Effector CD8-positive, alpha-beta T cell (primary cell): ENCODE data around the gene CIB1.
"Not testable (repeated sequence)": the region's sequence is repeated elsewhere in the genome, so short reads cannot be mapped to it uniquely, and the experiment has no call there.

Source experiments
- DNase-seq: peaks from one replicate; lab custom pipeline; 2025; lab: John Stamatoyannopoulos, UW

The CIB1 gene

DNA sequence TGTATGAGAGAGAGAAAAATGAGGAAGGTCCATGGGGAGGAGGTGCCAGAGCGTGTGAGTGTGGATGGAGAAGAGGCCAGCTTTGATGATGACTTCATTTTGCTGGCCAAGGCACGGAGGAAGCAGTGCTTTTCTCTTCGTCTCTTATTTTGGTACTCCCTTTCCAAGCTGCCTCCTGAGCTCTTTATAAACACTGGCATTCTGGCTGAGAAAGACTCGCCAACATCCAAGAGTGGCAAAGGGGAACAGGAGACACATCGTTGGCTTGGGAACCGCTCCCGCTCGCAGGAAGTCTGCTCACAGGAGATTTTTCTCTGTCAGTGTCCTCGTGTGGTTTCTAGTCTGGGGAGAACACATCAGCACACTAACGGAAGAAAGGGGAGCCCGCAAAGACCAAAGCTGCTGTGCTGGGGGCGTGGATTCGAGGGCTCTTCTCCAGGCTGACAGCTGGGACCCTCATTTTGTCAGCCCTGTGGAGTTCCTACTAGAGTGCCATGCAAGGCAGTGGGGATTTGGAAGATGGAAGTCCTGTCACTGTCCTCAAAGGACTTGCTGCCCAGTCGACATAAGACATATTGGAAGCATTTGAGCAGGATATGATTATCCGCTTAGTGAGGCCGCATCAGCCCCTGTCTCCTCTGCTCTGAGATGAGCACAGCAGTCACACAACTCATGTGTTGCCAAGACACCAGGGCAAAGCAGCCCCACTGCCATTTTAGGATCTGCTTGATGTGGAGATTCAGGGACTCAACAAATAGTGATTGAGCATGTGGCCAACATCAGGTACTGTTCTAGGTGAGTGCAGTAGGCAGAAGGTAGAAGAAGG is 40.6 kb downstream of the CIB1 start:
- no peak for DNase-seq

DNA sequence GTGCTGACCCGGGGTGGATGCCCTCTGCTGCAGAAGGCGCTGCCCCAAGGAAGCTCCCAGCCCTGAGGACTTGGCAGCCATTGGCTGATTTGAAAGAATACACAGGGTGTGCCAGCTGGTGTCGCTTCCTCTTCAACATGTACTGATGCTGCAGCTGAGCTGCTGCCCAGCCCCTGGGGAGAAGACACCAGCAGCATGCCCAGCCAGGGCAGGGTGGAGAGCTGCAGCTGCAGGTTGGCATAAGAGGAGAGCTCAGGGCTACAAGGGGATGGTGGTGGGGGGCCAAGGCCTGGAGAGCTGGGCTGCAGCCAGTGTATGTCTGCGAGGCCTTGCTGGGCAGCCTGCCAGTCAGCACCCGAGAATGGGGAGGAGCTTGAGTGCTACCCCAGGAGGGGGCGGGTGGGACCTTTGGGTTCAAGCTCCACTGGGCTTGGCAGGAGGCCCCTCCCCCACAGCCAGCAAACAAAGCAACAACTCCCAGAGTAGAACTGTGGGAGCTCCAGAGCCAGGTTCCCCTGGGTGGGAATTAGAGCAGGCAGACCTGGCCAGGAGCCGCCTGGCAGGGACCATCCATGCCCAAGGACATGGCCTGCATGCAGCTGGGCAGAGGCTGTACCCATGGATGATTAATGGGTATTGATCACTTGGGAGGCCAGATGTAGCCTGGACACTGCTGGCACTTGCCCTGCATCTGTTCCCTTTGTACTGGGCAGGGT is 41.8 kb downstream of the CIB1 start:
- DNase-seq = peak; percentile 18

DNA sequence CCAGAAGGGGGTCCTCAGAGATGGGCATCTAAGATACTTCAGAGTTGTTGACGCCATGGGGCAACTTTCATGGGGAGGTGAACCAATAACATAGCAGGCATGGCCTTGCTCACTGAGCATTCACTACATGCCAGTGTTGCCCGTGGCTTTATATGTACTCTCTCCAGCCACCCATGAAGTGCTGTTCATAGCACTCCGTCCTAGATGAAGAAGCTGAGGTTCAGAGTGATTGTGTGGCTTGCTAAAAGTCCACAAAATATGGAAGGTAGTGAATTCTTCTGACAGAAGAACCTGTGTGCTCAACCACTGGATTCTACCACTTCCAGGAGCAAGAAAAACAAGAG is 42.4 kb downstream of the CIB1 start:
- DNase-seq = no peak

DNA sequence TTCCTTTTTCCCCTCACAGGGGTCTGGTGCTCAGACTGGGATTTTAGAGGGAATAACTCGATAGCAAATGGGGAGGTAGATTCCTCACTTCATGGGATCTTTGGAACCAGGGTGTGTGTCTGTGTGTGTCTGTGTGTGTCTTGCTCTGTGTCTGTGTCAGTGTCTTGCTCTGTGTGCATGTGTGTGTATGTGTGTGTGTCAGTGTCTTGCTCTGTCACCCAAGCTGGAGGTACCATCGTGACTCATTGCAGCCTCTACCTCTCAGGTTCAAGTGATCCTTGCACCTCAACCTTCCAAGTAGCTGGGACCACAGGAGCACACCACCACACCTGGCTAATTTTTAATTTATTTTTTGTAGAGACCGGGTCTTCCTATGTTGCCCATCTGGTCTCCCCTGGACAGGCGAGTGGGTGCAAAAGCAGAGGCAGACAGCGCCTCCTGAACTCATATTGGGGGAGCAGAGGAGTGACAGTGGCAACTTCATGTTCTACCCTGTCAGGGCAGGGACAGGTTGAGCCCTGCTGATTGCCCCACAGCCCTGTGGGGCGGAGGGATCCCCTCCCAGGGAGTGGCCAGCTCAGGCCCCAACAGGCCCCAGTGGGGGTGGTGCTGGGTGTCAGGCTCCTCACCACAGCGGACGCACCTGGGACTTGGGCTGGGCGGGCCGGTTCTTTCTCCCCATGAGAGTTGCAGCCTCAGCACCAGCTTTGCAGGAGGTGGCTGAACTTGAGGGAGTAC is 43.0 kb downstream of the CIB1 start:
- DNase-seq = no peak

- no peak for DNase-seq
Observed at GRCh38 chr15:90189781-90190467, 43.8 kb downstream of the CIB1 start.

DNA sequence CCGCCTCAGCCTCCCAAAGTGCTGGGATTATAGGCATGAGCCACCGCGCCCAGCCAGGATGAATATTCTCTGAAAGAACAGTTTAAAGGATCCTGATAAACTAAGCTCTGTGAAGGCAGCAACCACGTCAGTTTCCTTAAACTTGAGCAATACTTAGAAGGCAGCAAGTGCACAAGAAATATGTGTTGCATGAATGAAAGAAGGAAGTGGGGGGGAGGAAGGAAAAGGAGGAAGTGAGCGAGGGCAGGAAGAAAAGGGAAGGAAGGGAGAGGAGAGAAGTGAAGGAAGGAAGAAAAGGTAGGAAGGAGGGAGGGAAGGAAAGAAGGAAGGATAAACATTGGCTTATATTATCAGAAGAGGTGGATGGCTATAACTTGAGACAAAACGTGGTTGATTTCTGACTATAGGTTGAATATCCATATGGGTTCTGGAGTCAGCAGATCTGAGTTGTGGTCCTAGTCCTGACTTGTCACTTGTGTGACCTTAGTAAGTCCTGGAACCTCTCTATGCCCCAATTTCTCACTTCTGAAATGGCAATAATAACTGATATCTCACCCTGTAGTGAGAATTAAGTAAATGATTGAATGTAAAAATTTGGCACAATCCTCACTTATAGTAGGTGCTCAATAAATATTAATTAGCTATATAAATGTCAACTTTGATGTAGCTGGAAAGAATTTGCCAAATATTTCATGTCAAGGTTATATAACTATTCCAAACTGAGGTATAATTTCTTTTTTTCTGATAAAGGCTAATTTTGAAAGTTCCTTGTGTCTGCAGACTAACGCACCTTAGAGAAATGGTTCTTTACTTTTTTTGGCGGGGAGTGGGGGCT is 44.6 kb downstream of the CIB1 start:
- no peak for DNase-seq

- DNase-seq = not testable (repeated sequence)
Observed at GRCh38 chr15:90188065-90188464, 45.7 kb downstream of the CIB1 start.

DNA sequence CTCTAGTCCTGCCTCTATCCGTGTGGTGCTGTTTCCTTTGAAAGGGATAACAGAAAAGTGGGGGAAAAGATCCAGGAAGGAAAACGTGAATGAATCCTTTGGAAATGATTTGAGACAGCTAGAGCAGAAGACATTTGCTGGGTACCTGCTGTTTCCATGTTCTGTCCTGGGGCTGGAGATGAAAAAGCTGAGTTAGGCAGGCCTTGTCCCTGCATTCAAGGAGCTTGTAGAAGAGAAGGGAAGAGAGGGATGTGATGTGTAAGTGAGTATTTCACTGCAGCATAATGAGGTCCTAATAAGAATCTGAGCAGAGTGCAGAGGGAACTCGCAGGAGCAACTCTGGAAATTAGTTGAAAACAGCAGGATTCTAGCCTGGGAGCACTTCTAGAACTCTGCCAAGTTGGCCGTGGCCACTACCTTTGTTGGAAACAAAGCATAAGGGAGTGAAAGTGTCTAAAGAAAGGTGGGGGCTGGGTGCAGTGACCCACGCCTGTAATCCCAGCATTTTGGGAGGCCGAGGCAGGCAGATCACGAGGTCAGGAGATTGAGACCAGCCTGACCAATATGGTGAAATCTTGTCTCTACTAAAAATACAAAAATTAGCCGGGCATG is 46.4 kb downstream of the CIB1 start:
- DNase-seq = no peak

DNA sequence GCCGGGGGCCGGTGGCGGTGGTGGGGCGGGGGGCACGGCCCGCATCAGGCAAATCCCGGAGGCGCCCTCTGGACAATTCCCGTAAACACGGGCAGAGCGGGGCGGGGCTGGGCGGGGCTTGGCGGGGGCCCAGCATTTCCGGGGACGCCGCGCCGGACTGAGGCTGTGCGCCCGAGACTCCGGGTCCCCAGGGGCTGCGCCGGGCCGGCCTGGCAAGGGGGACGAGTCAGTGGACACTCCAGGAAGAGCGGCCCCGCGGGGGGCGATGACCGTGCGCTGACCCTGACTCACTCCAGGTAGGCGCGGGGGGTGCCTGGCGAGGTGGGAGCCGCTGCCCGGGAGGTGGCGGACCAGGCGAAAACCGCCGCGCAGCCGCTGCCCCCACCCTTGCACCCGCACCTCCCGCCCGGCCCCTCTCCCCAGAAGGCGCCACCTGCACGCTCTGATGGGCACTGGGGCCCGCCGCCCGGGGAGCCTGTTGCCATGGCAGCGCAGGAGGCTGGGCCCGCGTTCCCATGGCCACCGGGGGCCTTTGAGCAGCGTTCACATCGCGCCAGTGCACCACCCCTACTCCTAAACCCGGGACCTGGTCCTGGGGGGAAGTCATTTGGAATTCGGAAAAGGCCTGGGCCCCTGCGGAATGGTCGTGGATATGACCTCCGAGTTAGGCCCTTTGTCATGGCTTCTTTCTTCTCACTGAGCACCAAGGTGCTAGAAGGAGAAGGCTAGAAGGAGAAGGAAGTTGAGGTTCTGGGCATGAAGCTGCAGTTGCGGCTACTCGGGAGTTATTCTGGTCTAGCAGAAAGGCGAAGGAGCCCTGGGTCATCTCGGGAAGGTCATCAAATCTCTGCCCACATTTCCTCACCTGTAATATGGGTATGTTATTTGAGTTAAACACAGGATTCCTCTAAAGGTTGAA is 48.7 kb downstream of the CIB1 start:
- peak; percentile 41 for DNase-seq

DNA sequence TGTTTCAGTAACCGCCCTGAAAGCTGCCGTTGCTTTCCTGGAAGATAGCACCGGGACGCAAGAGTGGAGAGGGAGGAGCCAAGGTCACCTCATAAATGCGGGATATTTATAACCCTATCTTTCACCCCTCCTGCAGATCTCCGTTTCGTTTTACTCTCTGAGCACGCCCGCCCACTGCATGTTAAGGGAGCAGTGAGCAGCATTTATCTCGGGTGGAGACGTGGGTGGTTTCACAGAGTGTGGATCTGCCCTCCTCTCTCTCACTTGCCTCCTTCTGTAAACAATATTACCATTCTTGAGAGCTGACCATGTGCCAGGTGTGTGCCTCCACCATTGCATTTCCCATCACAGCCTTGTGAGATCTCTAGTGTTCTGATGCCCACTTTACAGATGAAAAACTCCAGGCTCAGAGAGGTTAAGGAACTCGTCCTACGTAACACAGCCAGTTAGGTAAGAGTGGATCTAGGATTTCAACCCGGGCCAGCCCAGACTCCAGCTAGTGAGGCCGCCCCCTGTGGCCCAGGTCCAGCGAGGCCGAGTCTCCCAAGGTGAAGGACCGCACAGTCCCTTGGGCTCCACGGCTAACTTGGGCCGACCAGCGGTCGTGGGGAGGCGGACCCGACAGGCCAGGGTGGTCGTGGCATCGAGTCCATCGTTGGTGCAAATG is 49.5 kb downstream of the CIB1 start:
- no peak for DNase-seq

DNA sequence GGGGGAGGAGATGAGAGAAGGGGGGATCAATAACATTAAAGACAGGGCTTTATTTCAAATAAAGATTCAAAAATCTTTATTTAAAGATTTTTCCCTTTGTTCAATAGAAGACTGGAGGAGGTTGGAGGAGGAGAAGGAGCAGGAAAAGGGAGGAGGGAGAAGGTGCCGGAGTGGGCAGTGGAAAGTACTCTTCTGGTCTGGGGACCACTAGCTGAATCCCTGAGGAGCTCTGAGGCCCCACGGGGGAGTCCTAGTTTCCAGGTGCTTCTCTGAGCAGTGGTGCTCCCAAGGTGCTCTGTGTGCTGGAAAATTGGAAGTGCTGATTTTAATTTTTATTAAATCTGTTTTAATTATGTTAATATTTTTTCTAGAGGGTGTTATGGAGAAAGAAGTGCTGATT is 52.0 kb downstream of the CIB1 start:
- no peak for DNase-seq
